Measurements from ENCODE around the gene CCSER1.

CCSER1 gene

DNA sequence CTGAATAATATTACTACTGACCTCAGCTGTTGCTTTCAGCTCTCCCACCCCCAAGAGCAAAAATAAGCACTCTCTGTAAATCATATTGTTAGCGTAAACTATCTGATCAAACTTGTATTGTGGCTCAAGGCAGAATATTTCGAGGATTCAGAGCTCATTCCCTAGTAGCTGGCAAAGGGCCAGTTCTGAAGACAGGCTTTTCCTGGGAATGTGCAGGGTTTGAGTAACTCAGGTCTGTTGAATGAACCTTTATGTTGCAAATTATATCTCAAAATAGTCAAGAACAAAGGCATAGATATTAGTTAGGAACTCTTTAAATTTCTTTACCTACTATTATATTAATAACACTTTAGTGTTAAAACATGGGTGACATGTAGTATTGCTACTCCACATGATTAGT, 454.9 kb downstream of the CCSER1 start:
- Histone ChIP-seq H3K27me3 (ENCODE audit: control insufficient read depth in 1 of 2, insufficient read depth in 2 of 2, low read length in 2 of 2) (no peaks in the 10 kb centered on the region), H3K4me3 (ENCODE audit: low read length in 2 of 2) (no peak overlapping the region), H3K9ac (ENCODE audit: low read length in 2 of 2) (no peak overlapping the region), H3K36me3 (ENCODE audit: control insufficient read depth in 2 of 2, insufficient read depth in 2 of 2, low read length in 2 of 2) (no peaks in the 10 kb centered on the region), H3K9me3 (ENCODE audit: control insufficient read depth in 2 of 2, low read length in 2 of 2) (no peaks in the 10 kb centered on the region), H3K4me1 (ENCODE audit: control insufficient read depth, insufficient read depth, low read length) (no peaks in the 10 kb centered on the region), H3K27ac (ENCODE audit: low read length) (no peak overlapping the region)

DNA sequence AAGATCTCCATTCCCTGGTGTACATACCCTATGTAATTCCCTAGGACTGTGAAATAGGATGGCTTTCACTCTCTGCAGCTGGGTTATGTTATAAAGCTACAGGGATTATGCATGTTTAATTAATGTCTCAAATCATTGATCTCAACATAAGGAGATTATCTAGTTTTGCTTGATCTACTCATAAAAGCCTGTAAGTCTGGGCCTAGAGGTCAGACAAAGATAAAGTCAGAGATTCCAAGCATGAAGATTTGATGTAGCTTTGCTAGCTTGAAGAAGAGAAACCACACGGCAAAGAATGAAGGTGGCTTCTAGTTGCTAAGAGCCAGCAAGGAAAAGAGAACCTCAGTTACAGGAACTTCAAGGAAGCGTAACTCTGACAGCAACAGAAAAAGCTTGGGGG, 456.9 kb downstream of the CCSER1 start:
- no peaks in the 10 kb centered on the region for H3K9me3 ChIP-seq (ENCODE audit: control insufficient read depth in 2 of 2, low read length in 2 of 2)
- no peak overlapping the region for H3K9ac ChIP-seq (ENCODE audit: low read length in 2 of 2)
- H3K27ac ChIP-seq (ENCODE audit: low read length) = no peak overlapping the region
- no peaks in the 10 kb centered on the region for H3K4me1 ChIP-seq (ENCODE audit: control insufficient read depth, insufficient read depth, low read length)
- H3K4me3 ChIP-seq (ENCODE audit: low read length in 2 of 2) = no peak overlapping the region
- no peaks in the 10 kb centered on the region for H3K27me3 ChIP-seq (ENCODE audit: control insufficient read depth in 1 of 2, insufficient read depth in 2 of 2, low read length in 2 of 2)
- H3K36me3 ChIP-seq (ENCODE audit: control insufficient read depth in 2 of 2, insufficient read depth in 2 of 2, low read length in 2 of 2) = no peaks in the 10 kb centered on the region

DNA sequence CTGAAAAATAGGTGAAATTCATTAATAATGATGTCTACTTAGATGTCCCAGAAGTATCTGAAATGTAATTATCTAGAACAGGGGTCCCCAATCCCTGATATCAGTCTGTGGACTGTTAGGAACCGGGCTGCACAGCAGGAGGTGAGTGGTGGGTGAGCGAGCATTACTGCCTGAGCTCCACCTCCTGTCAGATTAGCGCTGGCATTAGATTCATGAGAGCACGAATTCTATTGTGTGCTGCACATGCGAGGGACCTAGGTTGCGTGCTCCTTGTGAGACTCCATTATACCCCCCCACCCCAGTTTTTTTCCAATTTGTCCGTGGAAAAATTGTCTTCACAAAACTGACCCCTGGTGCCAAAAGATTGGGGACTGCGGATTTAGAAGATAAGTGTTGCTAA, 458.8 kb downstream of the CCSER1 start:
- H3K36me3 ChIP-seq (ENCODE audit: control insufficient read depth in 2 of 2, insufficient read depth in 2 of 2, low read length in 2 of 2) = no peaks in the 10 kb centered on the region
- H3K9me3 ChIP-seq (ENCODE audit: control insufficient read depth in 2 of 2, low read length in 2 of 2) = no peaks in the 10 kb centered on the region
- no peak overlapping the region for H3K27ac ChIP-seq (ENCODE audit: low read length)
- H3K27me3 ChIP-seq (ENCODE audit: control insufficient read depth in 1 of 2, insufficient read depth in 2 of 2, low read length in 2 of 2) = no peaks in the 10 kb centered on the region
- no peak overlapping the region for H3K4me3 ChIP-seq (ENCODE audit: low read length in 2 of 2)
- no peak overlapping the region for H3K9ac ChIP-seq (ENCODE audit: low read length in 2 of 2)
- H3K4me1 ChIP-seq (ENCODE audit: control insufficient read depth, insufficient read depth, low read length) = no peaks in the 10 kb centered on the region

DNA sequence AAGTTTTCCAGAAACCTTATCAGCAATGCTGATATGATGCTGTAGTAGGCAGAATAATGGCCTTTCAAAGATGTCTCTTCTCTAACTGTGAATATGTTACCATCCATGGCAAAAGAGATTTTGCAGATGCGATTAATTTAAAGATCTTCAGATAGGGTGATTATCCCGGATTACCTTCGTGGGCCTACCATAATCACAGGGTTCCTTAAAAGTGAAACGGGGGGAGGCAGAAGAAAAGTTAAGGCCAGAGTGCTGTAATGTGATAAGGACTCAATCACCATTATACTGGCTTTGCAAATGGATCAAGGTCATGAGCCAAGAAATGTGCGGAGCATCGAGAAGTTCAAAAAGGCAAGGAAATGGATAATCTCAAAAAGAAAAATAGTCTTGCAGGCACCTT, 459.6 kb downstream of the CCSER1 start:
- Histone ChIP-seq H3K4me1 (ENCODE audit: control insufficient read depth, insufficient read depth, low read length) (no peaks in the 10 kb centered on the region), H3K27ac (ENCODE audit: low read length) (no peak overlapping the region), H3K36me3 (ENCODE audit: control insufficient read depth in 2 of 2, insufficient read depth in 2 of 2, low read length in 2 of 2) (no peaks in the 10 kb centered on the region), H3K4me3 (ENCODE audit: low read length in 2 of 2) (no peak overlapping the region), H3K27me3 (ENCODE audit: control insufficient read depth in 1 of 2, insufficient read depth in 2 of 2, low read length in 2 of 2) (no peaks in the 10 kb centered on the region), H3K9me3 (ENCODE audit: control insufficient read depth in 2 of 2, low read length in 2 of 2) (no peaks in the 10 kb centered on the region), H3K9ac (ENCODE audit: low read length in 2 of 2) (no peak overlapping the region)

DNA sequence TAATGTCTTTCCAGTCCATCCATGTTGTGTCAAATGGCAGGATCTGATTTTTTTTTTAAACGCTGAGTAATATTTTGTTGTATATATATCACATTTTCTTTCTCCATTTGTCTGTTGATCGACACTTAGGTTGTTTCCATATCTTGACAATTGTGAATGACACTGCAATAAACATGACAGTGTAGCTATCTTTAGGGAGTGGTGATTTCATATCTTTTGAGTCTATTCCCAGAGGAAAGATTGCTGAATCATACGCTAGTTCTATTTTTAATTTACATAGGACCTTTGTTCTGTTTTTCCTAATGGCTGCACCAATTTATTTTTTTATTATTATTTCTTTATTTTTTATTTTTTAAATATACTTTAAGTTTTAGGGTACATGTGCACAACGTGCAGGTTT, 470.7 kb downstream of the CCSER1 start:
- Histone ChIP-seq H3K27me3 (ENCODE audit: control insufficient read depth in 1 of 2, insufficient read depth in 2 of 2, low read length in 2 of 2) (no peaks in the 10 kb centered on the region), H3K36me3 (ENCODE audit: control insufficient read depth in 2 of 2, insufficient read depth in 2 of 2, low read length in 2 of 2) (no peaks in the 10 kb centered on the region), H3K4me3 (ENCODE audit: low read length in 2 of 2) (no peak overlapping the region), H3K27ac (ENCODE audit: low read length) (no peak overlapping the region), H3K9me3 (ENCODE audit: control insufficient read depth in 2 of 2, low read length in 2 of 2) (no peaks in the 10 kb centered on the region), H3K4me1 (ENCODE audit: control insufficient read depth, insufficient read depth, low read length) (no peaks in the 10 kb centered on the region), H3K9ac (ENCODE audit: low read length in 2 of 2) (no peak overlapping the region)

DNA sequence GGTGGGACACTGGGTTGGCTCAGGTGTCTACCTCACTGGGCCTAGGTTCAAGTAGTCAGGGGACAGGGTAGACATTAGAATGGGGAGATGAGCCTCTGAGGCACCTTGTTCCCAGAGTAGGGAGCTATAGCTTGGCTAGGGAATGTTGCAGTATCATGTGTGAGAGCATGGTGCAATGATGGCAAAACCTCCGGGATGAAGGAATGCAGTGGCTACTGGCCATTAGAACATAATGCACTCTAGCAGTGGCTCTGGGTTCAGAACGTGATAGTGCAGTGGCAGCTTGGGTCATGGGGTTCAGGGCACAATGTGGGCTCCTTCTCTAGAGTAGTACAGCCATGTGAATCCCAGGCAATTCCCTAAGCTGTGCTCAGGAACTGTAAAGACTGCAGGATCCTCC, 471.5 kb downstream of the CCSER1 start:
- Histone ChIP-seq H3K36me3 (ENCODE audit: control insufficient read depth in 2 of 2, insufficient read depth in 2 of 2, low read length in 2 of 2) (no peaks in the 10 kb centered on the region), H3K9ac (ENCODE audit: low read length in 2 of 2) (no peak overlapping the region), H3K27me3 (ENCODE audit: control insufficient read depth in 1 of 2, insufficient read depth in 2 of 2, low read length in 2 of 2) (no peaks in the 10 kb centered on the region), H3K4me3 (ENCODE audit: low read length in 2 of 2) (no peak overlapping the region), H3K9me3 (ENCODE audit: control insufficient read depth in 2 of 2, low read length in 2 of 2) (no peaks in the 10 kb centered on the region), H3K4me1 (ENCODE audit: control insufficient read depth, insufficient read depth, low read length) (no peaks in the 10 kb centered on the region), H3K27ac (ENCODE audit: low read length) (no peak overlapping the region)

DNA sequence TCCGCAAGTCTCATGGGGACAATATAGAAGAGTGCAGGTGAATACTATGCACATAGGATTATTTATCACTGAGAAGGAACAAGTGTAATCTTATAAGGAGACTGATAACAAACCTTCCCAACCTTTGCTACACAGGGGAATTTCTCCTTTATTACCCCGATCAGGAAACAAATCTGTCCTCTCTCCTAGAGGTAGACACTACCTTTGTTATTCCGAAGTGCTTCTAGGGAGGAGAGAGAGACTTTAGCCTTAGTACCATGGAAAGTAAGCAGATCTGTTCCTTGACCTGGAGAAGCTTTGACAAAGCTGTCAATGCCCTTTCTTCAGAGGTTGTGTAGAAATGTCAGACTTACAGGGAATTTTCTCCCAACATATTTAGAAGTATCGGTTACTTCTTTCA, 475.5 kb downstream of the CCSER1 start:
- H3K36me3 ChIP-seq (ENCODE audit: control insufficient read depth in 2 of 2, insufficient read depth in 2 of 2, low read length in 2 of 2) = no peaks in the 10 kb centered on the region
- H3K9ac ChIP-seq (ENCODE audit: low read length in 2 of 2) = no peak overlapping the region
- no peaks in the 10 kb centered on the region for H3K4me1 ChIP-seq (ENCODE audit: control insufficient read depth, insufficient read depth, low read length)
- H3K27ac ChIP-seq (ENCODE audit: low read length) = no peak overlapping the region
- H3K4me3 ChIP-seq (ENCODE audit: low read length in 2 of 2) = no peak overlapping the region
- H3K27me3 ChIP-seq (ENCODE audit: control insufficient read depth in 1 of 2, insufficient read depth in 2 of 2, low read length in 2 of 2) = no peaks in the 10 kb centered on the region
- H3K9me3 ChIP-seq (ENCODE audit: control insufficient read depth in 2 of 2, low read length in 2 of 2) = no peaks in the 10 kb centered on the region

DNA sequence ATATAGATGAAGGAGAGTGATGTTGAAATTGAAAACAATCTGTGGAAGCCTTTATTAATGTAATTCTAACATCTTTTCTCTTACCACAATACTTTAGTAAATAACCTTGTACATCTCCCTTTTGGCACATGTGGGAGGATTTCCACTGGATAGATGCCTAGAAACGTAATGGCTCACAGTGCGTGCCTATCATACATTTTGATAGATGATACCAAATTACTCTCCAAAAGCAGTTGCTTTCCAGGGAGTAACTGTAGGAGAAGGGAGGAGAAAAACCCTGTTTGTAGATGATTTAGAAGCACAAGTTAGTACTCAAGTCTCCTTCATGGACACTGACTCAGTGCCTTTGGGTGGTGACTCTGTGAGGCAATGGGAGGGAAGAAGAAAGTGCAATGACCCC, 476.3 kb downstream of the CCSER1 start:
- H3K9ac ChIP-seq (ENCODE audit: low read length in 2 of 2) = no peak overlapping the region
- no peaks in the 10 kb centered on the region for H3K36me3 ChIP-seq (ENCODE audit: control insufficient read depth in 2 of 2, insufficient read depth in 2 of 2, low read length in 2 of 2)
- H3K4me1 ChIP-seq (ENCODE audit: control insufficient read depth, insufficient read depth, low read length) = no peaks in the 10 kb centered on the region
- no peaks in the 10 kb centered on the region for H3K9me3 ChIP-seq (ENCODE audit: control insufficient read depth in 2 of 2, low read length in 2 of 2)
- no peak overlapping the region for H3K27ac ChIP-seq (ENCODE audit: low read length)
- no peaks in the 10 kb centered on the region for H3K27me3 ChIP-seq (ENCODE audit: control insufficient read depth in 1 of 2, insufficient read depth in 2 of 2, low read length in 2 of 2)
- no peak overlapping the region for H3K4me3 ChIP-seq (ENCODE audit: low read length in 2 of 2)

DNA sequence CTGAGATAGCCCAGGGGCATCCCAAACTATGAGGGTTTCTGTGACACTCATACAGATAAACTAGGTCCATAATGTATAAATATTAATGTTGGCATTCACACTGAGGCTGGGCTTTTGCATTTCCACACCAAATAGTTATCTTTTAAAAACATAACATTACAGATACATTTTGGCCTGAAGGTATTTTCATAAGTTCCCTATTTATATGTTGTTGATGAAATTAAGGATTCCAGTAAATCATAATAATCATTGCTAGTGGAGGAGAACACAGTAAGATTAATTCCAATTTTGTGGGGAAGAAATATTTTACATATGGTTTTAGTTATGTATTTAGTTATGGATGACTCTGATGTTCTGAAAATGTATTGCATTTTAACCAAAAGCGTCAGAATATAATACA, 479.6 kb downstream of the CCSER1 start:
- Histone ChIP-seq H3K4me3 (ENCODE audit: low read length in 2 of 2) (no peak overlapping the region), H3K9ac (ENCODE audit: low read length in 2 of 2) (no peak overlapping the region), H3K36me3 (ENCODE audit: control insufficient read depth in 2 of 2, insufficient read depth in 2 of 2, low read length in 2 of 2) (no peaks in the 10 kb centered on the region), H3K4me1 (ENCODE audit: control insufficient read depth, insufficient read depth, low read length) (no peaks in the 10 kb centered on the region), H3K27ac (ENCODE audit: low read length) (no peak overlapping the region), H3K9me3 (ENCODE audit: control insufficient read depth in 2 of 2, low read length in 2 of 2) (no peaks in the 10 kb centered on the region), H3K27me3 (ENCODE audit: control insufficient read depth in 1 of 2, insufficient read depth in 2 of 2, low read length in 2 of 2) (no peaks in the 10 kb centered on the region)

DNA sequence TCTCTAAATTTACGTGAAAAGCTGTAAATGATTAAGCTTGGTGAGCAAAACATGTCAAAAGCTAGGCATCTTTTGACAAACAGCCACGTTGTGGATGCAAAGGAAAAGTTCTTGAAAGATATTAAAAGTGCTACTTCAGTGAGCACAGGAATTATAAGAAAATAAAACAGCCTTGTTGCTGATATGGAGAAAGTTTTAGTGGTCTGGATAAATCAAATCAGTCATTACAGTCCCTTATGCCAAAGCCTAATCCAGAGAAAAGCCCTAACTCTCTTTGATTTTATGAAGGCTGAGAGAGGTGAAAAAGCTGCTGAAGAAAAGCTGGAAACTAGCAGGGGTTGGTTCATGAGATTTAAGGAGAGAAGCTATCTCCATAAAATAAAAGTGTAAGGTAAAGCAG, 487.2 kb downstream of the CCSER1 start:
- Histone ChIP-seq H3K27ac (ENCODE audit: low read length) (no peak overlapping the region), H3K36me3 (ENCODE audit: control insufficient read depth in 2 of 2, insufficient read depth in 2 of 2, low read length in 2 of 2) (no peaks in the 10 kb centered on the region), H3K4me3 (ENCODE audit: low read length in 2 of 2) (no peak overlapping the region), H3K27me3 (ENCODE audit: control insufficient read depth in 1 of 2, insufficient read depth in 2 of 2, low read length in 2 of 2) (no peaks in the 10 kb centered on the region), H3K4me1 (ENCODE audit: control insufficient read depth, insufficient read depth, low read length) (no peaks in the 10 kb centered on the region), H3K9me3 (ENCODE audit: control insufficient read depth in 2 of 2, low read length in 2 of 2) (no peaks in the 10 kb centered on the region), H3K9ac (ENCODE audit: low read length in 2 of 2) (no peak overlapping the region)

DNA sequence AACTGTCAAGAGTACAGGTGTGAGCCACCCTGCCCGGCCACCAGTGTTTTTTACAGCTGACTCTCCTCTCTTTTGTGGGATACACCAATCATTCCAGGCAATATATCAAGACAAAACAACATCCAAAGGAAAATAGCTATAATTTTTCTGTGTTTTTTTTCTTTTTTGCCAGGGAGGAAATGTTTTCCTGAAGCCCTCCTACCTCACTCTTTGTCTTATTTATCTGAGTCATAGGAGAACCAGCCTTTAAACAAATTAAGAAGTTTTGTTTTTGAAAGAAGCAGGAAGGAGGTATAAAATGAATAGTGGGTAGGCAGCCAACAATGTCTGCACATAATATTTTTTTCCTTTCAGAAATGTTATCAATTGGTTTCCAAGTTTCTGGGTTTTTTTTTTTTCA, 493.9 kb downstream of the CCSER1 start:
- H3K4me1 ChIP-seq (ENCODE audit: control insufficient read depth, insufficient read depth, low read length) = no peaks in the 10 kb centered on the region
- H3K36me3 ChIP-seq (ENCODE audit: control insufficient read depth in 2 of 2, insufficient read depth in 2 of 2, low read length in 2 of 2) = no peaks in the 10 kb centered on the region
- no peaks in the 10 kb centered on the region for H3K9me3 ChIP-seq (ENCODE audit: control insufficient read depth in 2 of 2, low read length in 2 of 2)
- H3K4me3 ChIP-seq (ENCODE audit: low read length in 2 of 2) = no peak overlapping the region
- no peak overlapping the region for H3K27ac ChIP-seq (ENCODE audit: low read length)
- no peak overlapping the region for H3K9ac ChIP-seq (ENCODE audit: low read length in 2 of 2)
- H3K27me3 ChIP-seq (ENCODE audit: control insufficient read depth in 1 of 2, insufficient read depth in 2 of 2, low read length in 2 of 2) = no peaks in the 10 kb centered on the region

DNA sequence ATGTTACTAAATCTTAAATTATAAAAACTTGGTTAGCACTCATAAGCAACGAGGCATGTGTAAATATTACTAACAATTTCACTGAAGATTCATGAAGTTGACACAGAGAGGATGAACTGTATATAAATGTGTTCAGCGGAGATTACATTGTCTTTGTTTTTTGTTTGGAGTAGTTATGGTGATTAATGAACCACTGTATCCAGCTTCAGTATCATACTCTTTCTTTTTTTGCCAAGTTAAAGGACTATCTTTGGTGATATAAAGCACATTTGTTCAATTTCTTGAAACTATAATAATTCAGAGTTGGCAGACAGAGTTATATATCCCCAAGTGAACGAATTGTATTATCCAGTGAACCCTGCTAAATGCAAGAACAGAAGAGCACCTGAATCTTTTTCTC, 497.6 kb downstream of the CCSER1 start:
- Histone ChIP-seq H3K4me1 (ENCODE audit: control insufficient read depth, insufficient read depth, low read length) (no peaks in the 10 kb centered on the region), H3K36me3 (ENCODE audit: control insufficient read depth in 2 of 2, insufficient read depth in 2 of 2, low read length in 2 of 2) (no peaks in the 10 kb centered on the region), H3K4me3 (ENCODE audit: low read length in 2 of 2) (no peak overlapping the region), H3K9me3 (ENCODE audit: control insufficient read depth in 2 of 2, low read length in 2 of 2) (no peaks in the 10 kb centered on the region), H3K27ac (ENCODE audit: low read length) (no peak overlapping the region), H3K9ac (ENCODE audit: low read length in 2 of 2) (no peak overlapping the region), H3K27me3 (ENCODE audit: control insufficient read depth in 1 of 2, insufficient read depth in 2 of 2, low read length in 2 of 2) (no peaks in the 10 kb centered on the region)

Data from stomach smooth muscle (tissue), 2 donors.